Natural killer cell (primary cell): Measurements from ENCODE around the gene TNFAIP8L3. TPM values are rescaled to one million over a fixed set of nuclear protein-coding genes. Genes with fewer than 3 reads are reported as not detected.
"Not testable (repeated sequence)": the region's sequence is repeated elsewhere in the genome, so short reads cannot be mapped to it uniquely, and the experiment has no call there.

Experiments used
- ATAC-seq, 3 donors: fragments of 150-1000 bp in 2 of 3; fragments of 200-7000 bp in 1 of 3; cut with Tn5 transposase; 1 replicate in 1 of 3; 2 replicates in 2 of 3; pipeline ENCODE4 v1.10.0; 2021; ENCODE audit warnings: mild to moderate bottlenecking in 2 of 3, moderate library complexity in 2 of 3
- DNase-seq, 2 donors: peaks; one replicate each; pipeline versions ENCODE4 v3.0.0 to v3.0.0-alpha.2; 2013 to 2021; ENCODE audit warnings: mixed read lengths in 1 of 2
- H3K27ac ChIP-seq: one replicate; pipeline ENCODE4 v1.5.1; 2013; ENCODE audit warnings: mild to moderate bottlenecking, low read length
- H3K27me3 ChIP-seq: one replicate; pipeline ENCODE4 v1.6.1; 2013; ENCODE audit warnings: low read length; ENCODE audit not compliant: control insufficient read depth, insufficient read depth
- H3K36me3 ChIP-seq: one replicate; pipeline ENCODE4 v1.6.1; 2013; ENCODE audit warnings: low read length; ENCODE audit not compliant: control insufficient read depth, insufficient read depth
- H3K4me1 ChIP-seq: one replicate; pipeline ENCODE4 v1.6.1; 2013; ENCODE audit warnings: low read length; ENCODE audit not compliant: control insufficient read depth, insufficient read depth
- H3K4me3 ChIP-seq: one replicate; pipeline ENCODE4 v1.5.1; 2013; ENCODE audit warnings: low read length
- H3K9me3 ChIP-seq: one replicate; pipeline ENCODE4 v1.6.1; 2013; ENCODE audit warnings: low read length; ENCODE audit not compliant: control insufficient read depth, insufficient read depth
- H3K27ac Mint-ChIP-seq, 2 donors: one replicate each; pipeline ENCODE4 v1.8.0; 2022; ENCODE audit warnings: mild to moderate bottlenecking in 2 of 2, mixed read lengths in 2 of 2, moderate library complexity in 1 of 2
- H3K27me3 Mint-ChIP-seq, 2 donors: one replicate each; pipeline ENCODE4 v1.8.0; 2022; ENCODE audit warnings: low read depth in 2 of 2, mixed read lengths in 2 of 2
- H3K36me3 Mint-ChIP-seq: one replicate; pipeline ENCODE4 v1.8.0; 2022; ENCODE audit warnings: mixed read lengths
- H3K4me1 Mint-ChIP-seq, 2 donors: one replicate each; pipeline ENCODE4 v1.8.0; 2022; ENCODE audit warnings: mixed read lengths in 2 of 2
- H3K4me3 Mint-ChIP-seq: one replicate; pipeline ENCODE4 v1.8.0; 2022; ENCODE audit warnings: mild to moderate bottlenecking, moderate library complexity, mixed read lengths
- H3K9me3 Mint-ChIP-seq, 2 donors: one replicate each; pipeline ENCODE4 v1.8.0; 2022; ENCODE audit warnings: mixed read lengths in 2 of 2
- WGBS: methylation state at CpG from one replicate; pipeline ENCODE4 v1.1.7; 2013; ENCODE audit warnings: missing lambda C conversion rate; ENCODE audit not compliant: insufficient coverage; 5-methylcytosine and 5-hydroxymethylcytosine counted together
- intact Hi-C: fragments of 100-400 bp; cut with micrococcal nuclease; formaldehyde crosslinking; loops from one replicate; pipeline ENCODE4 v1.14.2; 2022
- total RNA-seq, 4 donors: library from RNA; stranded (reverse); fragments of 120-200 nt in 1 of 4; gene quantifications; one replicate each; pipeline versions ENCODE4 v1.2.3 to v1.2.4, GENCODE V29; 2013 to 2022
- TF ChIP-seq, protein P1 (sequence below): fragments of 200-600 bp; IDR thresholded peaks from one replicate; pipeline ENCODE4 v1.8.0; 2022; ENCODE audit warnings: antibody characterized with exemption

Gene TNFAIP8L3
- total RNA-seq, 3 donors from 2014 or later (not counting 1 experiment from before 2014, with no cell fraction given): not detected

DNA sequence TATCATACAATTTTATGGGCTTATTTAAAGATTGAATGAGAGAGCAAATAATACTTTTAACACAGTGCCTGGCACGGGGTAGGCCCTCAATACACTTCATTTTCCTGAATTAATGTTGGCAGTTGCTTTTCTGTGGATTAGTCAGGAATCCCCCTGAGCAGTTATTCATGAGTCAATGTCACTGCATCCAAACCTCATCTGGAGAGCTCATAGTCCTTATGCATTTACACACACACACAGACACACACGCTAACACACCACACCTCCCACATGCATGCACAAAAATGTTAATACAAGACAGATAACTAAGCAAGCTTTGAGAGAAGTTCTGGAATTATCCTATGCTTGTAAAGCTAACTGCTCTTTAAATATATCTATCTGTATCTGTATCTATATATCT is 34.0 kb upstream of the TNFAIP8L3 start:
- Histone ChIP-seq H3K36me3 (no peaks in the 10 kb centered on the region), H3K9me3 (no peaks in the 10 kb centered on the region), H3K27me3 (peaks cover 2% of the 10 kb centered on the region), H3K27ac (no peak overlapping the region), H3K4me3 (no peak overlapping the region), H3K4me1 (no peaks in the 10 kb centered on the region)
- no peak for ATAC-seq
- Mint-ChIP-seq H3K27me3 (peaks cover 16 to 28% of the 10 kb centered on the region in 2 donors), H3K36me3 (no peaks in the 10 kb centered on the region), H3K4me1 (no peaks in the 10 kb centered on the region), H3K27ac (no peak overlapping the region), H3K4me3 (no peak overlapping the region), H3K9me3 (no peaks in the 10 kb centered on the region)
- WGBS: 100% methylated on average over 2 of the region's 2 CpGs
- TF ChIP-seq, protein P1, sequence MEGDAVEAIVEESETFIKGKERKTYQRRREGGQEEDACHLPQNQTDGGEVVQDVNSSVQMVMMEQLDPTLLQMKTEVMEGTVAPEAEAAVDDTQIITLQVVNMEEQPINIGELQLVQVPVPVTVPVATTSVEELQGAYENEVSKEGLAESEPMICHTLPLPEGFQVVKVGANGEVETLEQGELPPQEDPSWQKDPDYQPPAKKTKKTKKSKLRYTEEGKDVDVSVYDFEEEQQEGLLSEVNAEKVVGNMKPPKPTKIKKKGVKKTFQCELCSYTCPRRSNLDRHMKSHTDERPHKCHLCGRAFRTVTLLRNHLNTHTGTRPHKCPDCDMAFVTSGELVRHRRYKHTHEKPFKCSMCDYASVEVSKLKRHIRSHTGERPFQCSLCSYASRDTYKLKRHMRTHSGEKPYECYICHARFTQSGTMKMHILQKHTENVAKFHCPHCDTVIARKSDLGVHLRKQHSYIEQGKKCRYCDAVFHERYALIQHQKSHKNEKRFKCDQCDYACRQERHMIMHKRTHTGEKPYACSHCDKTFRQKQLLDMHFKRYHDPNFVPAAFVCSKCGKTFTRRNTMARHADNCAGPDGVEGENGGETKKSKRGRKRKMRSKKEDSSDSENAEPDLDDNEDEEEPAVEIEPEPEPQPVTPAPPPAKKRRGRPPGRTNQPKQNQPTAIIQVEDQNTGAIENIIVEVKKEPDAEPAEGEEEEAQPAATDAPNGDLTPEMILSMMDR: no peak
- intact Hi-C loops: no loop called here
- no peak for DNase-seq

DNA sequence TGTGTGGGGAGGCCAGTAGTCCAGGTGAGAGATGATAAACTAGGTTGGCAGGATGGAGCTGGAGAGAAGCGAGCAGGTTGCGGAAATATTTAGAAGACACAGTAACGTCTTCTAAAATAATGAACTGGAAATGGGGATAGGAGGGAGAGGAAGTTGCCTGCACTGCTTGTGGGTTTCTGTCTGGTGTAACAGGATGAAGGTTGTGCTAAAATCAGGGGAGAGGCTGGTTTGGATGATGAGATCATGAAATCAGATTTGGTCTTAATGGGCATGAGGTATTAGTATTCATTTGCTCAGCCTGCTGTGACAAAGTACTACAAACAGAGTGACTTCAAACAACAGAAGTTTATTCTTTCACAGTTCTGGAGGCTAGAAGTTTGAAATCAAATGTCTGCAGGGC is 32.1 kb upstream of the TNFAIP8L3 start:
- Mint-ChIP-seq H3K36me3 (no peaks in the 10 kb centered on the region), H3K27me3 (peaks cover 15 to 20% of the 10 kb centered on the region in 2 donors), H3K9me3 (no peaks in the 10 kb centered on the region), H3K27ac (no peak overlapping the region), H3K4me3 (no peak overlapping the region), H3K4me1 (no peaks in the 10 kb centered on the region)
- Histone ChIP-seq H3K27me3 (peaks cover 2% of the 10 kb centered on the region), H3K4me1 (no peaks in the 10 kb centered on the region), H3K9me3 (no peaks in the 10 kb centered on the region), H3K4me3 (no peak overlapping the region), H3K36me3 (no peaks in the 10 kb centered on the region), H3K27ac (no peak overlapping the region)
- TF ChIP-seq, protein P1: no peak
- no peak for ATAC-seq
- no peak for DNase-seq
- WGBS: 12% methylated on average over 3 of the region's 3 CpGs
- intact Hi-C loops: no loop called here

DNA sequence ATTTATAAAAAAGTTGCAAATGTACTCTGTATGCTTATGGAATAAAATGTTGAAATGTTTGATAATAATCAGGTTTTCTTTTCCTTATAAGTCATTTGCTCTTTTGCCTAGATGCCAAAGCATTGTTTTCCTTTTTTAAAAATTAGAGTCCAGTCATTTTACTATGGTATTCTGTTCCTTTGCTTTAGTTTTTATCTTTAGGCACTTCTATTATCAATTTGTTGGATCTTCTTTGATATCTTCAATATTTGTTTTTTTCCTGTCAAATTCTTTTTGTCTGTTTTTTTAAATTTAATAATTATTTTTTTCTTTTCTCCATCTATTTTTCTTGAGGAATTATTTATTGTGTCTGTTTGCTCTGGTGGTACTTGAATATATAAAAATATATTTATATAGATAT is 28.3 kb upstream of the TNFAIP8L3 start:
- H3K27ac Mint-ChIP-seq, H3K4me1 Mint-ChIP-seq: not testable (repeated sequence)

DNA sequence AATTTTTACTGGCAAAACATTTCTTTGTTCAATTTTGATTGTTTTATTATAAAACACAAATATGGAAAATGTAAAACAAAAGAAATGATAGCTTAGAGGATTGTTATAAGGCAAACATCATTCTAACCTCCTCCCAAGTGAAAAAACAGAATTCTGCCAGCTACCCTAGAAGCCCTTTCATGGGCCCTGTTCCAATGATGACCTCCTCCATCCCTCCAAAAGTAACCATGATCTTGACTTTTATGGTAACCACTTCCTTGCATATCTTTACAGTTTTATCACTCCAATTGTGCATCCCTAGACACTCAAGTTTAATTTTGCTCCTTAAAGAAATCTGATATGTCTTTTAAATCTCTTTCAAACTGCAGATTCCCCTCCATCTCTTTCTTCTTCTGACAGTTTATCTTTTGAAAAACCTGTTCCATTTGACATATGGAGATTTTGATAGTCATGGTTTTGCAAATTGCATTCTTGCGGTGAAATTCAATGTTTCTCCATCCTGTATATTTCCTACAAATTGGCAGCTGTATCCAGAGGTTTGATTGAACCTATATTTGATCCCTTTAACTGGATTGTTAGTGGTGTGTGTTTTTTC is 27.0 kb upstream of the TNFAIP8L3 start:
- intact Hi-C loops: no loop called here
- Histone ChIP-seq H3K27ac (no peak overlapping the region), H3K9me3 (no peaks in the 10 kb centered on the region), H3K36me3 (no peaks in the 10 kb centered on the region), H3K4me3 (no peak overlapping the region), H3K27me3 (no peaks in the 10 kb centered on the region), H3K4me1 (no peaks in the 10 kb centered on the region)
- Mint-ChIP-seq H3K4me3 (no peak overlapping the region), H3K4me1 (no peaks in the 10 kb centered on the region), H3K27ac (no peak overlapping the region), H3K27me3 (peaks cover 22 to 46% of the 10 kb centered on the region in 2 donors), H3K36me3 (no peaks in the 10 kb centered on the region), H3K9me3 (no peaks in the 10 kb centered on the region)
- DNase-seq (no peak), ATAC-seq (no peak)
- 100% methylated on average over 1 of the region's 1 CpG for WGBS
- TF ChIP-seq, protein P1: no peak

More for the DNA sequence above, 28.3 kb upstream of the TNFAIP8L3 start:
- H3K4me3 Mint-ChIP-seq, H3K4me3 ChIP-seq, intact Hi-C loops, ATAC-seq, H3K36me3 ChIP-seq, H3K9me3 ChIP-seq, H3K9me3 Mint-ChIP-seq, DNase-seq, H3K27ac ChIP-seq, H3K27me3 ChIP-seq, H3K4me1 ChIP-seq, H3K36me3 Mint-ChIP-seq: not testable (repeated sequence)
- peaks cover 20 to 39% of the 10 kb centered on the region in 2 donors for H3K27me3 Mint-ChIP-seq
